BJ (cell line): Measurements from ENCODE around the gene STON1. TPM values are rescaled to one million over a fixed set of nuclear protein-coding genes. Genes with fewer than 3 reads are reported as not detected.
"Not testable (repeated sequence)": the region's sequence is repeated elsewhere in the genome, so short reads cannot be mapped to it uniquely, and the experiment has no call there.

ENCODE experiments used
- CTCF ChIA-PET: fragments of 350-600 bp; formaldehyde crosslinking; extraction: SDS; loops from one replicate; lab custom pipeline; 2021; ENCODE audit warnings: antibody characterized with exemption, inconsistent platforms; lab: Yijun Ruan, JAX
- POLR2A ChIA-PET: fragments of 300-600 bp; sonication (Branson Sonifier 250); formaldehyde crosslinking; extraction: SDS; loops from one replicate; lab custom pipeline; 2021; ENCODE audit warnings: antibody characterized with exemption; lab: Charles Lee
- DNase-seq: peaks from one replicate; pipeline ENCODE4 v3.0.0-alpha.2; 2011; ENCODE audit warnings: low read depth
- H3K27me3 ChIP-seq: 2 replicates; pipeline ENCODE4 v1.6.0; 2011; ENCODE audit warnings: low read length; ENCODE audit not compliant: control insufficient read depth, insufficient read depth
- H3K36me3 ChIP-seq: 2 replicates; pipeline ENCODE4 v1.5.1; 2011; ENCODE audit warnings: low read length; ENCODE audit not compliant: control insufficient read depth, insufficient read depth
- H3K4me3 ChIP-seq: 2 replicates; pipeline ENCODE4 v1.5.1; 2011; ENCODE audit warnings: low read depth, mild to moderate bottlenecking, control low read depth, low read length
- polyA plus RNA-seq: library from polyadenylated mRNA; depleted of rRNA; stranded (reverse); fragments of >200 nt; gene quantifications from 2 replicates; pipeline ENCODE4 v1.2.3, GENCODE V29; 2011
- TF ChIP-seq, protein P1 (sequence below): IDR thresholded peaks from 2 replicates; pipeline ENCODE4 v1.5.1; 2011; ENCODE audit warnings: low read depth, mild to moderate bottlenecking, control low read depth, inconsistent platforms, low read length, moderate library complexity; ENCODE audit not compliant: insufficient read depth

STON1 gene
- polyA plus RNA-seq, 1 experiment: 4.0 TPM

GRCh38 chr2:48545244-48545643 lies 15.3 kb downstream of the STON1 start:
- H3K27me3 ChIP-seq: no peaks in the 10 kb centered on the region
- no peak overlapping the region for H3K4me3 ChIP-seq
- POLR2A ChIA-PET: no interaction called here
- TF ChIP-seq, protein P1, sequence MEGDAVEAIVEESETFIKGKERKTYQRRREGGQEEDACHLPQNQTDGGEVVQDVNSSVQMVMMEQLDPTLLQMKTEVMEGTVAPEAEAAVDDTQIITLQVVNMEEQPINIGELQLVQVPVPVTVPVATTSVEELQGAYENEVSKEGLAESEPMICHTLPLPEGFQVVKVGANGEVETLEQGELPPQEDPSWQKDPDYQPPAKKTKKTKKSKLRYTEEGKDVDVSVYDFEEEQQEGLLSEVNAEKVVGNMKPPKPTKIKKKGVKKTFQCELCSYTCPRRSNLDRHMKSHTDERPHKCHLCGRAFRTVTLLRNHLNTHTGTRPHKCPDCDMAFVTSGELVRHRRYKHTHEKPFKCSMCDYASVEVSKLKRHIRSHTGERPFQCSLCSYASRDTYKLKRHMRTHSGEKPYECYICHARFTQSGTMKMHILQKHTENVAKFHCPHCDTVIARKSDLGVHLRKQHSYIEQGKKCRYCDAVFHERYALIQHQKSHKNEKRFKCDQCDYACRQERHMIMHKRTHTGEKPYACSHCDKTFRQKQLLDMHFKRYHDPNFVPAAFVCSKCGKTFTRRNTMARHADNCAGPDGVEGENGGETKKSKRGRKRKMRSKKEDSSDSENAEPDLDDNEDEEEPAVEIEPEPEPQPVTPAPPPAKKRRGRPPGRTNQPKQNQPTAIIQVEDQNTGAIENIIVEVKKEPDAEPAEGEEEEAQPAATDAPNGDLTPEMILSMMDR: peak; percentile 39
- no peaks in the 10 kb centered on the region for H3K36me3 ChIP-seq
- CTCF ChIA-PET: interaction anchor here (1.3 kb wide), 1 partner anchor 10 kb away, joined by 3 read pairs; no protein-coding TSS in a partner anchor
- DNase-seq: no peak

GRCh38 chr2:48548840-48549239 lies 18.9 kb downstream of the STON1 start:
- CTCF ChIA-PET: interaction anchor here (0.7 to 1.5 kb wide), 2 partner anchors 8 to 19 kb away, joined by 3 read pairs; no protein-coding TSS in a partner anchor
- Histone ChIP-seq H3K36me3 (no peaks in the 10 kb centered on the region), H3K27me3 (no peaks in the 10 kb centered on the region), H3K4me3 (no peak overlapping the region)
- no peak for DNase-seq
- TF ChIP-seq, protein P1: no peak
- POLR2A ChIA-PET: no interaction called here

- Histone ChIP-seq H3K4me3 (no peak overlapping the region), H3K36me3 (no peaks in the 10 kb centered on the region), H3K27me3 (no peaks in the 10 kb centered on the region)
- ChIA-PET CTCF (interaction anchor here (1.5 kb wide), 1 partner anchor 18 kb away, joined by 3 read pairs; no protein-coding TSS in a partner anchor), POLR2A (no interaction called here)
- no peak for DNase-seq
- TF ChIP-seq, protein P1: no peak
Measured at GRCh38 chr2:48549972-48550371, 20.0 kb downstream of the STON1 start.

DNA sequence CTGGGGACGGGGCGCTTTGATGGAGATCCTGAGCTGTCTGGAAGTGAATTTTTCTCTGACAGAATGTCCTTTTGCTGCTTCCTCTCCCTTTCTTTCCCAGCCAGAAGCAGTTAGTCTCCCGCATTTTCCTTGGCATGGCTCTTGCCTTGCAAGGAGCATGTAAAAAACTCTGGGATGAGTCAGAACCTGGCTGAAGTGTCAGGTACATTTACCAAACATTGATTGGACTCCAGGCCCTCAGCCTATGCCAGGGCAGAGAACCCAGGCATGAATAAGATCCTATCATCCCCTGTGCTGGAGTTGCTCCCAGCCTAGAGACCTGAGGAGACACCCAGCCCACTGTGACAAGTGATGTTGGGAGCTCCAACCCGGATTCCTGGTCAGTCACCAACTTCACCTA lies 21.6 kb downstream of the STON1 start:
- DNase-seq: no peak
- ChIA-PET CTCF (interaction anchor here (1.2 kb wide), 1 partner anchor 12 kb away, joined by 3 read pairs; no protein-coding TSS in a partner anchor), POLR2A (no interaction called here)
- TF ChIP-seq, protein P1: no peak
- Histone ChIP-seq H3K27me3 (no peaks in the 10 kb centered on the region), H3K36me3 (no peaks in the 10 kb centered on the region), H3K4me3 (no peak overlapping the region)

GRCh38 chr2:48555071-48555470 lies 25.1 kb downstream of the STON1 start:
- POLR2A ChIA-PET, H3K4me3 ChIP-seq, DNase-seq, CTCF ChIA-PET, H3K27me3 ChIP-seq, H3K36me3 ChIP-seq: not testable (repeated sequence)

DNA sequence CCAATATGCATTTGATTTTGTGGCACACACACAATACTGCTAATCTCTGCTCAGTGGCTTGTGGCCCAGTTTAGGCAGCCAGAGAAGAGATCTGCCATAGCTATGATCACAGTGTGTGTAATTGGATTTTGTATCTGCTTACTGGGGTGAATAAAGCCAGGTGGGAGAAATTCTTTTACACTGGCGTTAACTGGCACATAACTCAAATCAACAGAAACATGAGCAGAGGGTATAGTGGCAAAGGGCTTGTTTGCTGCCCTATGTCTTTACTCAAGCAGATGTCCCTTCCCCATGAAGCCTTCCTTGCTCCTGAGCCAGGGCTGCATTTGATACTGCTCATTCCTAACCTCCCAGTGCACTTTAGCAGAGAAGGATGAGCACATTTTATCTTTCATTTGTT lies 28.5 kb downstream of the STON1 start:
- Histone ChIP-seq H3K4me3 (no peak overlapping the region), H3K27me3 (no peaks in the 10 kb centered on the region), H3K36me3 (no peaks in the 10 kb centered on the region)
- DNase-seq: no peak
- ChIA-PET POLR2A (no interaction called here), CTCF (no interaction called here)
- TF ChIP-seq, protein P1: no peak
